Stimulated activated CD8-positive, alpha-beta memory T cell treated with anti-CD3 and anti-CD28 coated beads, Interleukin-2, amount 100 ng/mL, for 48 hours (primary cell): Measurements from ENCODE around the gene SBNO2.
"Not testable (repeated sequence)": the region's sequence is repeated elsewhere in the genome, so short reads cannot be mapped to it uniquely, and the experiment has no call there.

Experiments
- DNase-seq, 2 donors: peaks; one replicate each; pipeline ENCODE4 v3.0.0-alpha.2; 2020; ENCODE audit warnings: low read depth in 2 of 2

The SBNO2 gene

DNA sequence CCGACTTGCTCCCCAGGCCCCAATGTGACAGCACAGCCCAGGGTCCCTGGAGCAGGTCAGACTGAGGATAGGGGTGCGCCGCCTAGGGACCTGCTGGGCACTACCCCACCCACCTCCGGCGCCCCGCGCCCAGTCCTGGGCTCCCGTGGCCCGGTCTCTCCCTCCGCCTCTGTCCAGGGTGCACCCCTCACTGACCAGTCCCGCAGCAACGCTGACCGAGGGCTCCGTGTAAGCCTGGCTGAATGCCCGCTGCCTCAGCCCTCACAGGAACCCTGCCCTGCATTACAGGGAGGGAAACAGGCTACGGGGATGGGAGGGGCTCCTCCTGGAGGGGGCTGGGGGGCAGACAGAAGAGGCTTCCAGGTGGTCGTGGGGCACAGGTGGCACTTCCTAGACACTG, 38.6 kb downstream of the SBNO2 start:
- no peak for DNase-seq

GRCh38 chr19:1134431-1134830, 39.6 kb downstream of the SBNO2 start:
- DNase-seq = no peak

- DNase-seq = peak; percentile 70 to 75
These were observed 40.6 kb downstream of the SBNO2 start for GRCh38 chr19:1133471-1133929.

GRCh38 chr19:1132552-1133383, 41.3 kb downstream of the SBNO2 start:
- peak; percentile 24 to 25 for DNase-seq

DNA sequence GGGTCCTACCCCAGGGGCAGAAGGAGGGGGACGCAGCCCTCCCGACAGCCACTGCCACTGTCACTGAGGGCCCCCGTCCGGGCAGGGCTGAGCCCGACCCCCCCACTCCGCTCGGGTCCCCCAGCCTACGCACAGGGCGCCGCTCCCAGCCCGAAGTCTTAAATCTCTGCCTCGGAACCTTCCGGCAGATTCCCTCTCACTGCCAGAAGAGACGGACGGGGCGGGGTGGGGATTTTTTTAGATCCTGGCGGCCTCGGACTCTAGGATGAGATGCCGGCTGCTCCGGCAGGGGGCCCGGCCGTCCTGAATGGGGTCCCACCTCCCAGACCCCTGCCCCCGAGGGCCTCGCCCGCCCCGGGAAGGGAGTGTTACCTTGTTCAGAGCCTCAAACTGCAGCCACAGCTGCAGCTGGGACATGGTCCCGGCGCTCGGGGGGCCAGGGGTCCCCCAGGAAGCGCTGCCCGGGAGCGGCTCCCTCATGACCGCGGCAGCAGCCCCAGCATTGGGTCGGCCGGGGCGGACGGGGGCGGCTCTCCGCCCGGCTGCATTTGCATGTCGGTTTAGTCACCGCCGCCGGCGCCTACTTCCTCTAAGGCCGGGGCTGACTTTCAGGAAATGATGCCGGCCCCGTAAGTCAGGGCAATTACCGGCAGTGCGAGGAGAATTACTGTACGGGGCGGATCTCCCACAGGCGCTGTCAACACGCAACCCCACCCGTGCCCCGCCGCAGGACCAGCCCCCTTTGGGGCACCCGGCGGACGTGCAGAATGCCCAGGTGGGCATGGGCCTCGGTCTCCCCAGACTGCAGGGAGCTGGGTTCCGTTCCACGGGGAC, 42.1 kb downstream of the SBNO2 start:
- peak; percentile 80 to 87 for DNase-seq

DNA sequence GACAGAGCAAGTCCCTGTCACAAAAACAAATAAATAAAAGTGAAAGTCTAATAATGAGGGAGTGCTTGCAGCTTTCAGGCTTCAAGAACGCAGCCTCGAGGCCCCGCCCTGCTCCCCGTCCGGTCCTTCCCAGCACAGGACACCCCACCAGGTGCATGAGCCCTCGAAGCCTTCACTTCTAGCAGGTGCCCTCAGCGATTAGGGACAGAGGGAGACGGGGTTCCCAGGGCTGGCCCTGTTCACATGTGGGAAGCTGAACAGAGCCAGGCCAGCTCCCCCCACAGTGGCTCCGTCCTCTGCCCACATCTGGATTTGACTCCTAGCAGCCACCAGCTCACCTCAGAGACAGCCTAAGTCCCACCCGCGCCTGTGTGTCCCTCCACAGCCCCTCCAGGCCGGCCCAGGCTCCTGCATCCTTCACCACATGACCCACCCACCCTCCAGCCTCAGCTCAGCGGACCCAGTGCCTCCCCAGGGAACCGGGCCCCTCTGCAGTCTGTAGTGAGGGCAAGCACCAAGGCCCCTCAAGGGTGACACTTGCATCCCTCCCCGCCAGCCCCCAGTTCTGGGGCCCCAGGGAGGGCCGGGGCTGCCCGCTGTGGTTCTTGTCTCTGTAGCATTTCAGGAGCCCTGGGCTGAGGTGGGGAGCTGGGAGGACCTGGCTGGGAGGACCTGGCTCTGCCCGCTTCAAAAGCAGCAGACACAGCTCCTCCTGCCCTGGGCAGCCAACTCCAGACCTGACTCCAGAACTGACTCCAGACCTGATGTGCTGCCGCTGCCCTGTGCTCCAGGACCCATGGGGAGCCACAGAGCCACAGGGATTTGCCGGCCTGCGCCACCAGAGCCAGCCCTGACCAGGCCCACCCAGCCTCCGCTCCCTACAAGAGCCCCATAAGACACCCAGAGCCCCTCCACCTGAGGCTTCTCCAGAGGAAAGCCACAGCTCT, 43.0 kb downstream of the SBNO2 start:
- DNase-seq = no peak

DNA sequence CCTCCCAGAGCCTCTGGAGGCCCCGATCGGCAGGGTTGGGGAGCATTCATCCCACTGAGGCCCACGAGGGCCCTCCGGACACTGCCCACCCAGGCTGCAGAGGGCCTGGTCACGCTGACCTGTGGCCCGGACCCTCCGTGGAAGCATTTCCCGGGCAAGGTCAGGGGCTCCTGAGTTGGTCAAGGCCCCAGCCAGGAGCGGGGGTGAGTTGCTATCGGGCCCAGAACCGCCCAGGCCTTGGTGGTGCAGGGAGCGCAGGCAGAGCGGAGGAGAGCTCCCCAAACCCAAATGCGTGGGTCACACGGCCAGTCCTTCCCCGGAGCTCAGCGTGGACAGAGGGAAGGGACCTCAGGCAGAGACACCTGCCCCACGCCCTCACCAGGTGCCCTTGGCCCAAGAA, 44.5 kb downstream of the SBNO2 start:
- no peak for DNase-seq

GRCh38 chr19:1129084-1129483, 45.0 kb downstream of the SBNO2 start:
- DNase-seq = not testable (repeated sequence)

DNA sequence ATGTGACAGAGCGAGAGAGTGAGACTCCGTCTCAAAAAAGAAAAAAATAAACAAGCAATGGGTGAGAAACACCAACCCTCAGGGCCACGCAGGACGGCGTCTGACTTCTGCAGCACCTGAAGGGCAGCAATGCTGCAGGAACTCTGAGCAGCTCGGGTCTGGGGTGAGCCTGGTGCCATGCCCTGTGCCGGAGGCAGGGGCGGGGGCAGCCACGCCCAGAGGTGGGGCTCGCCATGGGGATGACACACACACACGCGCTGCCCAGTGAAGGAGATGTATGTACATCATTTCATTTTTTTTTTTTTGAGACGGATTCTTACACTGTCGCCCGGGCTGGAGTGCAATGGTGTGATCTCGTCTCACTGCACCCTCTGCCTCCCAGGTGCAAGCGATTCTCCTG, 46.0 kb downstream of the SBNO2 start:
- no peak for DNase-seq

DNA sequence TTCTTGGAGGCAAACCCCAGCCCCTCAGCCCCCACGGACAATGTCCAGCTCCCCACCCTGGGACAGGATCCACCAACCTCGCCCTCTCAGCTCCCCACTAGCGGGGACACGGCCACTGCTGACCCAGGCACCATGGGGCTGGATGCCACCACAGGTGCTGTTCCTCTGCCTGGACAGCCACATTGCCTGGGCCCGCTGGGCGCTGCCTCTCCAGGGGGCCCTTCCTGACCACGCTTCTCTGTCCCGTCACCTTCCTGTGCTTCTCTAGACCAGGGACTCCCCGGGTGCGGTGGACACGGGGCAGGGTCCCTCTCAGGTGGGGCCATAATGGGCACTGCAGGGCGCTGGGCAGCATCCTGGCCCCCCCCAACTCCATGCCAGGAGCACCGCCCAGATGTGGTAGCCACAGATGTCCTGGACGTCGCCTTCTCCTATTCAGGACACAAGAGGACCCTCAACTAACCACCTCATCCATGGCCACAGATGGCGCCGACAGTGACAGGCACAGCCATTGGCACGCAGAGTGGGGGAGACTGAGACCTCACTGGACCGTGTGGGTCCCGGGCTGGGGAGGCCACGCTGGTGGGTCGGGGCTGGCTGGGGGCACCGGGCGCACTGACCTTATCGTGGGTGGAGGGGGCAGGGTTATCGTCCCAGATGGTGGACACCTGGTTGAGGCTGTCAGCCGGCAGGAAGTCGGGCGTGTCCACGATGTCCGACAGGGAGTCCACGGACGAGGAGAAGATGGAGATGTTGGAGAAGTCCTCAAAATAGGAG, 46.9 kb downstream of the SBNO2 start:
- DNase-seq = no peak

DNA sequence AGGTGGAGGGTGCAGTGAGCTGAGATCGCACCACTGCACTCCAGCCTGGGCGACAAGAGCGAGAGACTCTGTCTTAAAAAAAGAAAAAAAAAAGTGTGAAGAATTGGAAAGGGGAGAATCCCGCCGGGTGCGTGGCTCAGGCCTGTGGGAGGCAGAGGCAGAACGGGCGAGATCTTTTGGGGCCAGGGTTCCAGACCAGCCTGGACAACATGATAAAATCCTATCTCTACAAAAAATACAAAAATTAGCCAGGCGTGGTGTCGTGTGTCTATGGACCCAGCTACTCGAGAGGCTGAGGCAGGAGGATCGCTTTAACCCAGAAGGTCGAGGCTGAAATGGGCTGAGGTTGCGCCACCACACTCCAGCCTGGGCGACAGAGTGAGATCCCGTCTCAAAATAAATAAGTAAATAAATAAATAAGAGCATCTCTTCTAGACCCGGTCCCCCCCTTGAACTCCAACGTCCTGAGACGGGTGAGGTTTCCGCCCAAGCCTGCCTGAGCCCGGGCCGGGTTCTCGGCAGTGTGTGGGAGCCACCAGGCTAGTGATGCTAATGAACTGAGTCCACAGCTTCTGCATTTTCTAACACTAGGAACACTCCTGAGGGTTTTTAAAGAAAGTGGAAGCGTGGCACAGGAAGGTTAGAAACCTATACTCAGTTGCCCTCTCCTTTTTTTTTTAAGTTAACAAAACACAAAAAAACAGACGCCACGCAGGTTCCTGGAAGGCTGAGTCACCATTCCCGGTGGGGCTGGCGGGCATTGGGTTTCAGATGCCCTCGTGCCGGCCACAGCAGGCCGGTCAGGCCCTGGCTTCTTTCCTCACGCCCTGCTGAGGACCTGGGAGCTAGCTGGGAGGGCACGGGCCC, 48.2 kb downstream of the SBNO2 start:
- no peak for DNase-seq

DNA sequence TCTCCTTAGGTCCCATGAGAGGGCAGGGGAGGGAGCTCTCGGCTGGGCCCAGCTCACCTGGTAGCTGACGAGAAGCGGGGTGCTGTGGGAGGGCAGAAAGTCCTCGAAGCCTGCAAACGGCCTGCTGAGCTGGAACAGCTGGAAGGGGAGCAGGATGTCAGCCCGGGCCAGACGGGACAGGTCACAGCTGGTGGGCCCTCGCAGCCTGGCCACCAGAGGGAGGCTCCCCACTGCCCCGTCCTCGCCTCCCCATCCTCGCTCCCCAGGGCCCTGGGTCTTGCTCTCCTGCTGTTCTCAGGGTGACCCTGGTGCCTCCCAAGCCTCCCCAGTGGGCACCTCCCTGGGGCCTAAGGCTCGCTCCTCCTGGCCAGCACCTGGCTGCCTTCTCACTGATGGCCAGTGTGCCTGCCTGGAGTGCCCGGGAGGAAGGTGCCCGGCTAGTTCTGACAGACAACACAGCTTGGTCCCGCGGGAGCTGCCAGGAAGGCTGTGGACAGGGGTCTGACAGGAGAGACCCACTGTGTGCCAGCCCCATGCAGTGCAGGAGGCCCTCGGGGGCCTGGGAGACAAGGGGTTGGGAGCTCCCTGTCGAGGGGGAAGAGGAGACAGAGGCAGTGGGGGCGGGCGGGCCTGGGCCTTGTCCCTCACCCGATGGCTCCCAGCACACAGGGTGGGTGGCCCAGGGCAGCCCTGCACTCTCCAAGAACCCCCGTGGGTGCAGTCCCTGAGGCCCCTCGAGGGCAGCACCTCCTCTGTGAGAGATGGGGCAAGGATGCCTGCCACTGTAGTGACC, 50.0 kb downstream of the SBNO2 start:
- DNase-seq = no peak

- DNase-seq = no peak
These were observed 50.7 kb downstream of the SBNO2 start for GRCh38 chr19:1123381-1123780.

- DNase-seq = peak; percentile 62 to 77
These were observed 51.1 kb downstream of the SBNO2 start for GRCh38 chr19:1122972-1123363.

- no peak for DNase-seq
These were observed 51.8 kb downstream of the SBNO2 start for GRCh38 chr19:1122021-1122971.

DNA sequence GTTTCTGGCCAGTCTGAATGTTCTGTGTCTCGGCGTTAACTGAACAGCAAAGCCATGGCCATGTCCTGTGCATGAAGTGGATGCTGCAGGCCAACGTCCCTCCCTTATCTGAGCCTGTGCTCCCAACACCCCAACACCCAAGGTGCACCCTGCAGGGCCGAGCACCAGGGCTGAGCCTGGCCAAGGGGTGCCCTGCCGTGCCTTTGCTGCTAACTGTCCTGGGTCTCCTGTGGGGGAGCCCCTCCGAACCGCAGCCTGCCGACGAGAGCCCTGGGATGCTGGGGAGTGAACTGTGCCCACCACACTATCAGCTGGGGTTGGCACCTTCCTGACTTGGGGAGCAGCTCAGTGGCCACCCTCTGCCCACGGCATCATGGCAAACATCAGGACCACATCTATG, 52.7 kb downstream of the SBNO2 start:
- DNase-seq = no peak

- no peak for DNase-seq
These were observed 54.4 kb downstream of the SBNO2 start for GRCh38 chr19:1119475-1120217.
